GM18870 (cell line): ENCODE results near the gene GAB2.
A peak's percentile ranks its signal among the peaks of the same experiment; 100 is the strongest.

Source experiments
- ATAC-seq: cut with Tn5 transposase; IDR thresholded peaks from one replicate; pipeline ENCODE4 v1.9.1; 2021; ENCODE audit warnings: moderate library complexity; ENCODE audit not compliant: unreplicated experiment

The GAB2 gene

DNA sequence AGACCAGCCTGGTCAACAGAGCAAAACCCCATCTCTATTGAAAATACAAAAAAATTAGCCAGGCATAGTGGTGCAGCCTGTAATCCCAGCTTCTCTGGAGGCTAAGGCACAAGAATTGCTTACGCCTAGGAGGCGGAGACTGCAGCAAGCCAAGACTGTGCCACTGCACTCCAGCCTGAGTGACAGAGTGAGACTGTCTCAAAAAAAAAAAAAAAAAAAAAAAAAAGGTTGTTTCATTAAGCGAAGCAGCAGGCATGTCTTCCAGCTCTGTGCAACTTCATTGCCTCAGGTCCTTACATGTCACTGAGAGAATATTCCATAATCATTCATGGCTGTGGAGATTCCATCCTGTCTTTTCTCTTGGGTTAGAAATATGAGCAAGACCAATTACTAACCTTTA, 16.9 kb downstream of the GAB2 start:
- no peak for ATAC-seq

DNA sequence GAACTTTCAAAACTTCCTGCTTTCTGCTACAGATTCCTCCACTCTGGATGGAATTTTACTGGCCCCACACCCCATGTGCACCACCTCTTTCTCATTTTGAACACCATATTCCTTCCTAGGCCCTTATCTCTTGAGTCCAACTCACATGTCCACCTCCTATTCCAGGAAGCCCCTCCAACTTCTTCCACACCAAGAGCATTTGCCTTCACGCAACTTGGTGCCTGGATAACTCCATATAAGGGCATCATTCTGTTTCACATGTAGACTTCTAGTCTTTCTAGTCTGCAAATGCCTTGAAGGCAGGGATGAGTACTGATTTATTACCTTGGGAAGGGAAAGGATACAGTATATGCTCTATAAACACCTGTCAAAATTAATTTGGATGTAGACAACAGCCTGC, 17.5 kb downstream of the GAB2 start:
- no peak for ATAC-seq

DNA sequence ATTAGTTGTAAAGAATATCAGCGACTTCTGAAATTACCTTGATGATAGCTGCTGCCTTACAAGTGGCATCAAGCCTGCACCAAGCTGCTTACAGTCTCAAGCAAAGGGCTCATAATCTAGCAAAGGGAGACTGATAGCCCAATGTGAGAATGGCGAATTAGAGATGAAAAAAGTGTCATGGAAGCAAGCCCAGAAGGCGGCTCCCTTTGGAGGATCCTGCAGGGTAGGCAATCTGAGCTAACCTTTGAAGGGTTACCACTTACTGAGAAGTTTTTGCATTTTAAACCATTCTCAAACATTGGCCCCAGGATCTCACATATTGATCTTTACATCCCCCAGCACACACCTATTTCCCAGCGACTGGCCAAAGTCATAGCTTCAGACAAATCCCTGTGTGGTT, 18.5 kb downstream of the GAB2 start:
- ATAC-seq: no peak

DNA sequence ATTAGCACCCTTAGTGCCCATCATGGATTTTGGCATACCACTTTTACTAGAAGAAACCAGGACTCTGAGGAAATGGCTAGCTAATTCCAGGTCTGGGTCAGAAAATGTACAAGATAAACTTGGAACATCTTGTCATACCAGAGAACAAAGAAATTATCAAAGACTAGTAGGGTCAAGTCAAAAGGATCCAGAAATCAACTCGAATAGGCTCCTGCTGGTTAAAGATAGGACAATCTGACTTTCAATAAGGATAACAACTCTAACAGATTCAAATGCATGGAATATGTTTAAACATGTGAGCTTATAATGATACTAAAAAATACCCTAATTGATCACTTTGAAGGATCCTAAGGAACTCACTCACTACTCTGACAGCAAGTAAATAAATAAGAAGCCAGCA, 18.9 kb downstream of the GAB2 start:
- no peak for ATAC-seq

DNA sequence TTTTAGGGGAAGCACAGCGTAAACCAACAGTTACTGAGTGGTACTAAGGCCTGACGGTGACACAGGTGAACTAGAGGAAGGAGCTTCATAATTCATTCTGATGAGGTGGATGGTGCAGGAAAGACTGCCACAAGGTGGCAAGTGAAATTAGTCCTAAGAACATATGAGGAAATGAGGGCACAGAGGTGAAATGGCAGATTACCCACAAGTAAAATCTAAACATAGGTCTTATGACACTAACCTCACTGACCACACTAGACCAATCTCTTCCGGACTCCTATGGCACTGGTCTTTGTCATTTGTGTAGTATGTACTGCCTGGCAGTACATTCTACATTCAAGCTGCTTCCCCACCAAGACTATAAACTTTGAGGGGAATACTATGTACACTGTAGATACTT, 20.2 kb downstream of the GAB2 start:
- ATAC-seq: peak; percentile 89

DNA sequence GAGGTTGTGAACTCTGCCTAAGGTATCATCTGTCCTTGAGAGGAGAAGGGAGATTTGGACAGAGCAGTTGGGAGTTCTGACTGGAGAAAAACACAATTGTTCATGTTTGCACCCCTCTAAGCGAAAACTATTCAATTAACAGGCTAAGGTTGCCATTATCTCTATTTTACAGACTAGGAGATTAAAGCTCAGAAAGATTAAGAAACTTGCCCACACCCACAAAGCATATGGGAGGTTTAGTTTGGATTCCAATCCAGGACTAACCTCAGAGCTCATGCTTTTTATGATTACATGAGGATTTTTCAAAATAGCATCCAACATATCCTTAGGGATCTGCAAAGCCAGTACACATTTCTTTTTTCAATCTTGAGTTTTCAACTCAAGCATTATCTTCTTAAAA, 22.0 kb downstream of the GAB2 start:
- ATAC-seq: no peak

DNA sequence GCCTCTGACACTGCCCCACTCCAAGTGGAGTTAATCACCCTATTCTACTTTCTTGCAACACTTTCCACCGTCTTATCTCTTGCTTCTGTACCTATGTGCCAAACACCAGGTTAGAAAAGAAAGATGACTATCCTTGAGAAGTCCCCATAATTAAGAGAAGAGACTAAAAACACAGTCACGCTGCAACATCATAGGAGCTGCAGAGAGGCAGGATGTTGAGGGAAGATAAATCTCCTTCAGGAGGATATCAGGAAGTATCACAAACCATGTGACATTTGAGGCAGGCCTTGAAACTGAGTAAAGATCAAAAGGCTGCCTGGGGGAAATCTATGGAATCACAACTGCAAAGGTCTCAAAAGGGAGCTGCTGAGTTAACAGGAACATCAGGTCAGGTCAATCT, 24.8 kb downstream of the GAB2 start:
- no peak for ATAC-seq

DNA sequence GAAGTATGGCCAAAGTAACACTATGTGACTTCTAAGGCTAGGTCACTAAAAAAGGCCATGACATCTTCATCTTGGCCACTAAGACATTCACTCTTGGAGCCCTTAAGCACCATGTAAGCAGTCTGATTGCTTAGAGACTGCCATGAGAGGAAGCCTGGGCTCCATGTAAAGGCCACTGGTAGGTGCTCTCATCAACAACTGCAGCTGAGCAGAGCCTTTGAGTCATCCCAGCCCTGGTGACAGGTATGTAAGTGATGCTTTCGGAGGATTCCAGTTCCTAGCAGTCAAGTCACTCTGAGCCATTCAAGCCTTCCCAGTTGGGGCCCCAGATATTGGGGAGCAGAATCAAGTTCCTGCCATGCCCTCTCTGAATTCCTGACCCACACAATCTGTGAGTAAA, 26.2 kb downstream of the GAB2 start:
- ATAC-seq: no peak

DNA sequence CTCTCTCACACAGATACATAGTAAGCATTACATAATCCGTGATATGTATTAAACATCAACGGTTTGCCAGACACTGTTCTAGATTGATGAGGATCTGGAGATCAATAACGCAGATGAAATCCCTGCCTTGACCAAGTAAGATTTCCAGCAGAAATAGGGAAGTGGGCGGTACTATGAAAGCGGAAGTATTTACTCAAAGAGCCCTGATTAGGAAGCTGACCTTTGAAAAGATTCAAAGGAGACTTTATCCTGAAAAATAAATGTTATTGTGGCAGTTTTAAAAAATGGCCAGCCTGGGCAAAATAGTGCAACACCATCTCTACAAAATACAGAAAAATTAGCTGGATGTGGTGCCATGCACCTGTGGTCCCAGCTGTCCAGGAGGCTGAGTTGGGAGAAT, 26.8 kb downstream of the GAB2 start:
- ATAC-seq: no peak

DNA sequence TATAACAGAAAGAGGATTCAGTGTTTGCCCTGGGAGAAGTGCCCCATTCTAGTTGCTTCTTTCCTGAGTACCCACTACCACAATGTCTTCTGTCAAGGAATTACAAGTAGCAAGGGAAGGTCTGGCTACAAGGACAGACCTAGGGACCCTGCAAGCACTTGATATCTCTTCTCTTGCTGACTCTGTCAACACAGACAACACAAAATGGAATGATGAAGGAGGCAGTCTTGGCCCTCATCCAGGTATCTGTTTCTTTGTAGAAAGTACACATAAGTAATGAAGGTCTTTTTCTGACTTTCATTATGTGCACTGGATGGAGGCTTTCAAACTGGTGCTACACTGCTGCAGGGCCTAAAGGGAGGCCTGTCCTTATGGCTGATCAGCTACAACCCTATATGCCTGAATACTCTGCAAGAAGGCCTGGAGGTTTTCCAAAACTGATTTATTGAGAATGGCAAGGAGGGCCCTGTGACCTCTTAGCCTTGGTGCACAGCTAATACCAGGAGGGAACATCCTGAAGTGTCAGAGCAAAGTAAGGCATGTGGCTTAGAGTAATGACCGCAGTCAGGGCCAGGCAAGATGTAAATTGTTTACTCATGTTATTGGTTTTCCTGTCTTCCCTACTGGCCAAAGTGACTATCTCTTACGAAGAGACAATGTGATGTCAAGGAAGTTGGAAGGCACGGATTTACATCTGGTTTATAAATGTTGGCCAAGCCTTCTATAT, 31.2 kb downstream of the GAB2 start:
- no peak for ATAC-seq

DNA sequence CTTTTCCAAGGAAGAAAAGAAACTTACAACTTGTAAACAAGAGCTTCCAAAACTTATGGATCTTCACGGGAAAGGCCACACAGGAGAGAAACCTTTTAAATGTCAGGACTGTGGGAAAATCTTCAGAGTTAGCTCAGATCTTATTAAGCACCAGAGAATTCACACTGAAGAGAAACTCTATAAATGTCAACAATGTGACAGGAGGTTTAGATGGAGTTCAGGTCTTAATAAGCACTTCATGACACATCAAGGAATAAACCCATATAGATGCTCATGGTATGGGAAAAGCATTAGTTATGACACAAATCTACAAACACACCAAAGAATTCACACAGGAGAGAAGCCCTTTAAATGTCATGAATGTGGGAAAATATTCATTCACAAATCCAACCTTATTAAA, 32.4 kb downstream of the GAB2 start:
- no peak for ATAC-seq

DNA sequence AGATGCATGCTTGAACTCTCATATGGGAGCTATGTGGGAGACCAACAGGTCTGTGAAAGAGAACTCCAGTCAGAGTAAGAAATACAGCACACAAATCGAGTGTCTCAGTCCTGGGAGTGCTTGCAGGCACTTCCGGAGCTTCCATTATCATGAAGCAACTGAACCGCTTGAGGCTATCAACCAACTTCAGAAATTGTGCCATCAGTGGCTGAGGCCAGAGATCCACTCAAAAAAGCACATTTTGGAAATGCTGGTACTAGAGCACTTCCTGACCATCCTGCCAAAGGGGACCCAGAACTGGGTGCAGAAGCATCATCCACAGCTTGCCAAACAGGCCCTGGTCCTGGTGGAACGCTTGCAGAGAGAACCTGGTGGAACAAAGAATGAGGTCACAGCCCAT, 33.4 kb downstream of the GAB2 start:
- ATAC-seq: no peak

DNA sequence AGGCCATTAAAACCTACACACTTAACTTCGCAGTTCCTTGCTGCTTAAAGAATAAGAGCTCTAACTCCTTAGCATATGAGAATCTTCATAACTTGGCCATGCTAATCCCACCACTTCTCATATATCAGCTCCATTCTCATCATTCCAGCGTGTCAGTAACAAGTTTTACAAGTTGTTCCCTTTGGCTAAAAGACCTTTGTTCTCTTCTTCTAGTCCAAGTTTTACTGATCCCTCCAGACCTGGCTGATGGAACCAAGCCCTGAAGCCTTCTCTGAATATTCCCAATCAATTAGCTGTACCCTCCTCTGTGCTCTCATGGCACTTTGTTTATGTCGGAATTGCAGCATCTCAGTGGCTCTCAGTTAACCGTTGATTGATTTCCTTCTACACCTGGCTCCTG, 35.8 kb downstream of the GAB2 start:
- ATAC-seq: no peak

DNA sequence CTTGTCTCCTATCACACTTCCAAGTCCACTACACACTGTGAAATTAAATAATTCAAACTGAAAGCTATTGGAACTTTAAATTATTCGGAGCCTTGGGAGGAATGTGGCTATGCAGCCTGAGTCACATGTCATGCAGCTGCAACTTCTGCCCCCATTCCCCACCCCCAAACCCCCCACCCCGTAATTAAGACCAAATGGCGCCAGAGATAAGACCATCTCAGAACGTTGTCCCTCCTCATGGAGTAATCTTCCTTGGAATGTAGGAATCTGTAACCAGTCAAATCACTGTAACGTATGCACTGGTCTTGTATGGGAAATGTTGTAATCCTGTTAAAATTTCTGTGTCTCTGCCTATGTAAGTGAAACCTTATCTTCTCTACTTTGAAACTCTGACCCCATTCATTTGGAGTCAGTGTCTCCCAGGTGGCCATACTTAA, 37.0 kb downstream of the GAB2 start:
- ATAC-seq: no peak

DNA sequence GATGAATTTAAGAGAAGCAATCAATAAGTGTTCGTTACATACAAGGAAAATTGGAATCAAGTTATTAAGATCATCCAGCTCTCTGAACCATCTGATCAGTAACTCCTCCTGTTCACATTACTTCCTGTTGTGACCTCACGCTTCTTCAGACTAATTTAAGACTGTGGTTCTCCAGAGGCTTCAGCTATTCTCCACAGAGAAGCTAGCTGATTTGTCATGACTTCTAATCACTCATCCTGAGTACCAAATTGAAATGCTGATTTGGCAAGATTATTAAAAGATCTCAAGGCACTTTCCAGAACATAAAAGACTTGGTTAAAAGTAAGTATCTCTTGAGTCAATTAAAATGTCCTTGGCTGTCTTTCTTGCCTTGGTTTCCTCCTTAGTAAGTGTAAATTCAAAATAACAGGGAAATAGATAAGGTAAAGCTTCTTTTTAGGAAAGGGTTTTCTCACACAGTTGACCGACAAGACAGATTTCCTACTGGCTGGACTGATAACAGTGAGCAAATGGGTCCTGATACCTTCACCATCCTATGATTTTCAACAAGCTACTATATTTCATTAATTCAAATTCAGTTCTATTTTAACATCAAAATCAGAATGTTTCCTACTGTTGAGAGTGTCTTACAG, 38.5 kb downstream of the GAB2 start:
- ATAC-seq: no peak

DNA sequence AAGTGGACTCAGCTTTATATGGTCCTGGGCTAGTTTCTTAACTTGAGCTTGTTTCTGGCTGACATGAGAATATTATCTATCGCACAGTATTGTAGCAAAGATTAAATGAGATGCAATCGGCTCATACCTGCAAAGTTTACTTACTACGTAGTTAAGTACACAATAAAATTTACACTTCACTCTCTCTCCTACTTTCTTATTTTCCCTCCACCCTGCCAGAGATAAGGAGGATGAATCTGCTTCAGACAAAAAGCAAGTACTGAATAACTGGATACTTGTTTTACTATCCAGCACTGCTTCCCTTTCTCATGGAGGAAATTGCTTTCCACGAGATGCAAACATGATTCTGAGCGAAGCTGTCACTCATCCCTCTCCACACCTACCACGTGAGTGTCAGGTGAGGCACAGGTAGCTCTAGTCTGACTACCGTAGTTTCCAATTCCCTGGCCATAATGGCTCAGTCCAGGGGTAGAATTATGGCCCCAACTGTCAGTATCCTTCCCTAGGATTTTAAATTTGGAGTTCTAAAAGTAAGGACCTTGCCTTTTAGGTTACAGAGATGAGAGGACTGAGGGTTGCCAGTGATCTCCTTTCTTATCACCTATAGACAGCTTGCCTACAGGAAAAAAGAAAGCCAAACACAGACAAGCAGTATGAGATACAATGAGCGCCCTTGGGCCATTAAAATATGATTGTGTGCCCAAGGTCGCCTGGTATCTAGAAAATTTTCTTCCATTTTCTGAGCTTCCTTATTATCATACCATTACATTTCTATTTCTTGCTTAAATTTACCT, 39.8 kb downstream of the GAB2 start:
- no peak for ATAC-seq

DNA sequence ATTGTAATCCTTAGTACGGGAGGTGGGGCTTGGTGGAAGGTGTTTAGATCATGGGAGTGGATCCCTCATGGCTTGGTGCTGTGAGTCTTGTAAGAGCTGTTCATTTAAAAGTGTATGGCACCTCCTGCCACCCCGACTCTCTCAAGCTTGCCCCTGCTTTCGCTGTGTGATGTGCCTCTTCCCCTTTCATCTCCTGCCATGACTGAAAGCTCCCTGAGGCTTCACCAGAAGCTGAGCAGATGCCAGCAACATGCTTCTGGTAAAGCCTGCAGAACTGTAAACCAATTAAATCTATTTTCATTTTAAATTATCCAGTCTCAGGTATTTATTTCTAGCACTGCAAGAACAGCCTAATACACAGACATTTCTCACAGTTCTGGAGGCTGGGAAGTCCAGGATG, 40.8 kb downstream of the GAB2 start:
- ATAC-seq: no peak

DNA sequence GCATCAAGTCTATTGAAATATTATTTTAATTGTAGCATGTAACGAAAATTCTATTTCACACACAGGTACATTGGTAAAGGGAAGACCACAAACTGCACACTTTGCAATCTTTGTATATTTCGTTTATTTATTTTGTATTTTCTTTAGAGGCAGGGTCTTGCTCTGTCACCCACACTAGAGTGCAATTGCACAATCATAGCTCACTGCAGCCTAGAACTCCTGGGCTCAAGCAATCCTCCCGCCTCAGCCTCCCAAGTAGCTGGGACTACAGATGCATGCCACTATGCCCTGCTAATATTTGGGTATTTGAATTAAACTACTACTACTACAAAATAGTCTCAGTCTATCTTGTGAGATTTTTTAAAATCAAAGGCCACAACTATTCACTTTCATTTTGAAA, 42.7 kb downstream of the GAB2 start:
- ATAC-seq: no peak

DNA sequence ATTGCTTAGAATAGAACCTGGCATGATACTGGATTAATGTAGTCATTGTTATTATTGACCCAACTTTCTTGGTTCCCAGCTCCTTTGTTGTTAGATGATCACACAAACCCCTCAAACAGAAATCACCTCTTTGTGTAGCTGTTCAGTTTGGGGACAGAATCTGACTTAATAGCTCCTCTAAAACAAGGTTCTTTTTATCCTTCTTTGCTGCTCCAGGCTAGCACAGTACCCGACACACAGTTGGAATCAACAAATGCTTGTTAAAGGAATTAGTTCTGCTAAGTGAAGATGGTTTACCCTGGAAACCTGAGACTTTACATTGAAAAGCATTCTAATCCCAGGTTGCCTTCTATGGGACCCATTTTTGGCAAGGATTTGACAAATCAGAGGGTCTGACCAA, 43.9 kb downstream of the GAB2 start:
- ATAC-seq: no peak

DNA sequence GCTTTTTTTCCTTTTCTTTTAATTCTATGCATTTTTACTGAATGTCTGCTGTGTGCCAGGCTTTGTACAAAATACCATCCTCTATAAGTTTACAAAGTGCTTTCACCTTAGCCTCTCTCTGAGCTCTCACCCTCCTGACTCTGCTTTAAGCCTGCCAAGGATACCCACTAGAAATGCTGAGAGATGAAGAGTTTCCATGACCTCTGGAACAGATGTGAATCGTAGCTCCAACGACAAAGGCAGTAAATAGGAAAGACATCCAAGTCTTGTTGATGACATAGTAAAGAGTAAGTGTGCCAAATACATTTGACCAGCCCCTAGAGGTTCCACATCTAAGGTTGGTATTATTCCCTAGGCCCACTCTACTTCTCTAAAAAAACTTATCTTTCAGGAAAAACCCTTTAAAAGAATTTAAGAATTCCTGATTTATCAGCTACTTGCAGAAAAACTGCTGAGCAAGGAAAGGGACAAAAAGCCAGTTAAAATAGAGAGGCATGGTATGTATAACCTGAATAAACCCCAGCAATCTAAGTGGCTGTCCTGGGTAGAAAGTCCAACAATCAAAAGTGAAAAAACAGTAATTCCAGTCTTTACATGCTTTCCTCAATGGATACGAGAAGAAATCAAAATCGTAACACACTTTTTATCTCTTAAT, 45.4 kb downstream of the GAB2 start:
- no peak for ATAC-seq

DNA sequence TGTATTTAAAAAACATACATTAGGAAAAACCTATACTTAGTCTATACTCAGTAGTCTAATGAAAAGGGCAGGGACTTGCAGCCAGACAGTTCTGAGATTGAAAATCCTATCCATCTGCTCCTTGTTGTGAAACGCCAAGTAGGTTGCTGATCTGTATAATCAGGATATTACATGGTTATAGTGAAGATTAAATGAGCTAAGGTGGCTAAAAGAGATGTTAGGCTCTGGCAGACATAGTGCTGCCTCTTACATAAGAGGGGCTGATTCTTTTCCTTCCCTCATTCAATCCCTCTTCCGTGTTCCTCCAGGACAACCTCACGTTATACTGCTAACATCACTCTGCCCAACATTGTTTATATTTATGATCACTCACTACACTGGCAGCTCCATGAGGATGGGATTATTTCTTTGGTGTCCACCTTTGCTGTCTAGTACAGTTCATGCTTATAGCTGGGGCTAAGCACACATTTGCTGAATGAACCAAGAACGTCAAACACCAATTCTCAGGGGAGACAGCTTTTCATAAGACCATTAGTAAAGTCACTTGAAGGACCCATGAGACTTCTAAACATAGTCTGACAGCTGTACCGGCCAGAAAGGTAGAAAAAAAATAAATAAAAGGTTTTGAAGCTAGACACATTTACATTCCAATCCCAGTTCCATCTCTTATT, 46.3 kb downstream of the GAB2 start:
- no peak for ATAC-seq
